GM19468 (cell line): Measurements from ENCODE around the gene MAD2L1BP.

Experiments used
- ATAC-seq: cut with Tn5 transposase; IDR thresholded peaks from one replicate; pipeline ENCODE4 v1.9.1; 2021; ENCODE audit warnings: mild to moderate bottlenecking, moderate library complexity, moderate number of reproducible peaks; ENCODE audit not compliant: unreplicated experiment; ENCODE audit errors: extremely low read depth

MAD2L1BP gene

DNA sequence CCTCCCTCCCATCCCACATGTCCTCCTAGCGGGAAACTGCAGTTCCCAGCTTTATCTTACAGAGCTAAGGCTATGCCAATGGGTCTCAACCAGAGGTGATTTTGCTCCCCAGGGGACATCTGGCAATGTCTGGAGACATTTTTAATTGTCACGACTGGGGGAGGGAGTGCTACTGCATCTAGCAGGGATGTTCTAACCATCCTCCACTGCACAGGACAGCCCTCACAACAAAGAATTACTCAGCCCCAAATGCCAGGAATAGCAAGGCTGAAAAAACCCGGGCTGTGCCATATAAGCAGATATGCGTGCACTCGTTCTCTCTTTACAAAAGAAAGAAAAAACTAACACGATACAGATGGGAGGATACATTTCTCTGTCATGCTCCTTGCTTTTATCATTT lies 43.4 kb downstream of the MAD2L1BP start:
- no peak for ATAC-seq

DNA sequence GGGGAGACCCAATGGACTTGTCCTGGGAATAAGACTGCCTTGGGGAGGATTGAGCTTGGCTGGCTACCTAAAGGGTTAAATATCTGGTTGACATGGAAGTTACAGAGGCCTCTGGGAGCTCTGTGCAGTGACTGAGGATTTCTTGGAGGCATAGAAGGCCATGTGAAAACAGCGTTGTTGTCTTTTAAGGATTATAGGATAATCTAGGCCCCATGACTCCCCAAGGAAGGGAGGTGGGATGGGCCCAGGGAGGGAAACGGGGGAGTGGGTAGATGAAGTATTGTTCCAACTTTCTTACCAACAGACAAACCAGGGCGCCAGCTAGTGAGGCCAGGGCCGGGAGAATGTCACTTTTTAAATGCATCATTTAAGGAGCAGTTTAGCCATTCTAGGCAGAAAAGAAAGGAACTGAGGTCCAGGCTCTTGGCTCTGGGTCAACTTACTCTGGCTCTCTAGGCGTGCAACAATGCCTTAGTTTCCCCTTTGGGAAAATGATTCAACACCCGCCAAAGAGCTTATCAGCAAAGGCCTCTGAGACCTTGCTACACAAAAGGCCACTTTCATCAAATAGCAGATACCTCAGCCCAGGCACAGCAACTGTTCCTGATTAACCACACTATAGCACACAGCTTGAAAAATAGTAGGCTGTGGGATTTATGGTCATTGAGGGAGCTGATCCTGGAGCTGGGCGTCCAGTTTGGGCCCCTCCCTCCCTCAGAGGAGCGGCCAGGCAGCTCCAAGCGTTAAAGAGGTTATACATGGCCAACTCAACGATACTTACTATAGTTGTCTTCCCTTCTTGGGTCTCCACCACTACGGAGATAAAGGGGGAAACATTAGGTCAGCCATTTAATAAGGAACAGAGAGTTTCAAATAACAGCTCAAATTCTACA lies 44.9 kb downstream of the MAD2L1BP start:
- ATAC-seq, result no peak

DNA sequence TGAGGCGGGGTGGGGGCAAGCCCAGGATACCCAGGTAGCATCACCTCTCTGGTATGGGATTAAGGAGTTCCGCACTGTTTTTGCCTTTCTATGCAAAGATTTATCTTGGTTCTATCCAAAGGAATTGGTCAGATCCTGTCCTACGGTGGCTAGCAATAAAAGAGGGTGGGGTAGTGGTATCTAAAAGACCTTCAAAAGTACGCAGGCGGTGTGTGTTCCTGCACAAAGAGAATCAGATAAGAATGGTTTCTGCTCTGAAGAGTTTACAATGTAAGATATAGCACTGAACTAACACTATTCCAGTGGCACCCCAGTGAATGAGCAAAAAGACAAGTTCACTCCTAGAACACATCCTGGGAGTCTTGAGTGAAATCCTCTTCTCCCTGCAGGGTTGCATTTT lies 45.7 kb downstream of the MAD2L1BP start:
- ATAC-seq, result no peak

DNA sequence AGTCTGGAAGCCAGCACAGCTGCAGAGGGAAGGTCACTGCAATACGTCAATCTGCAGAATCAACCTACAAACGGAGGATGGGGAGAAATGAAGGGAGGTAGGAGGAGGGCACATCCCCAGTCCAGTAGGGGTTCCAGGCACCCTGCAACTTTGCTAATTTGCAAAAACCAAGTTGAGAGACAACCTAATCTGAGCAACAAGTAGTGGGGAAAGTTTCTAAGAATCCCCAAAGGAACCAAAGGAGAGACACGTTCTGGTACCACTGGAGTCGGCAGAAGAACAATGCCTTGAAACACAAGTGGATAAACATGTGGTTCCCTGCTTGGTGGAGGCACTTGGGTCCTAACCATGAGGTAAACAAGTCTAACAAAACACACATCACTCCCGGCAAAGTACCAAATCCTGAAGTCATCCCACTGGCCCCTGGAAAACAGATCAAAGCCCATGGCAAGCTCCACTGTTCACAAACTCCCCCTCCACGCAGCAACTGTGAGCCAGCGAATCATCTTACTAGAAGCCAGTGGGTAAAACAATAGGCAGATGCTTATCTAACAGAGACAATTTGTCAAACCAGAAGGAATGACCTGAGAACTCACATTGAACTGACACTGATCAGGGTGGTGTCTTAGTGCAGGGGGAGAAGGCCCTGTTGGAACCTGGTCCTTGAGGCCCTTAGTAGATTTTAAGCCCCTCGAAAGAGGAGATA lies 47.2 kb downstream of the MAD2L1BP start:
- ATAC-seq, result no peak

DNA sequence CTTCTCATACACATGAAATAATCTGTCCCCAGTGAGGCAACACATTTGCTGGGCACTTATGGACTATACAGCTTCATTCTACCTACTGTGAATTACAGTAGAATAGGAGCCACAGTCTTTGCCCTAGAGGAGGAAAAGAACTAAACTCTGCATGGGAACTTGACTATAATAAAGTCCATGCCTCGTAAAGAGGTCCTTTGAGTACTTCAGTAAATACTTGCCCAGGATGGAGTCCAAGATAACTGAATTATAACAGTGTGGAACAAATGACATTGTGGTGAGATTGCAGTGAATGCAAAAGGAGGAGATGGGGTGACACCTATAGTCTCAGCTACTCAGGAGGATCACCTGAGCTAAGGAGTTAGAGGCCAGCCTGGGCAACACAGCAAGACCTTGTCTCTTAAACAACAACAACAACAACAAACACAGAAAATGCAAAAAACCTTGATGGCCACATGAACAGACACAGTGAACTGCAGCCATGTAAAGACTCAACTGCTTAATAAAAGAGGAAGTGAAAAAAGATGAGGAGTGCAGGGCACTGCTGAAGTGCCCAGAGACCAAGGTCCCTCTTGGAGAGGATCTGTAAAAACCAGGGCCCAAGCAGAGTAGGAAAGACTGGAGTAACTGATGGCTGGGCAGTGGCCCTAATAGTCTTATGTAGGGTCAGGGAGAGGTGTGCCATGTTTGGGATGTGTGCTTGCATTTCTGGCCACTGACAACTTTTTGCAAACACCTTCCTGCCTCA lies 48.2 kb downstream of the MAD2L1BP start:
- no peak for ATAC-seq

DNA sequence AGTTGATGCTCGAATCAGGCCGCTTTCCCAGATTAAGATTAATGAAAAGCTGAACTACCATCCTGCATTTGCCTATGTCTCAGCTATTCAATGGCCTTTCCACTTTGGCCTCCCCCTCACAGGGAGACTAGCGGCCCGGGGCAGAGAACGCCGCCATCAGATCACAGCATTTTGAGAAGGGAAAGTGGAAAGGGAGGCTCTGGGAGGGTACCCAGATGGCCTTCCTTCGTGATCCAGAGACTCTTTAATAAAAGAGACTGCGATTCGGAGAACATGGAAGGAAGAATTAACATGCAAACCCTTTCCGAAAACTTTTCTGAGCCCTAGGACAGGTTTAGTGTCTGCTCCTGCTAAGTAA lies 51.4 kb downstream of the MAD2L1BP start:
- no peak for ATAC-seq

DNA sequence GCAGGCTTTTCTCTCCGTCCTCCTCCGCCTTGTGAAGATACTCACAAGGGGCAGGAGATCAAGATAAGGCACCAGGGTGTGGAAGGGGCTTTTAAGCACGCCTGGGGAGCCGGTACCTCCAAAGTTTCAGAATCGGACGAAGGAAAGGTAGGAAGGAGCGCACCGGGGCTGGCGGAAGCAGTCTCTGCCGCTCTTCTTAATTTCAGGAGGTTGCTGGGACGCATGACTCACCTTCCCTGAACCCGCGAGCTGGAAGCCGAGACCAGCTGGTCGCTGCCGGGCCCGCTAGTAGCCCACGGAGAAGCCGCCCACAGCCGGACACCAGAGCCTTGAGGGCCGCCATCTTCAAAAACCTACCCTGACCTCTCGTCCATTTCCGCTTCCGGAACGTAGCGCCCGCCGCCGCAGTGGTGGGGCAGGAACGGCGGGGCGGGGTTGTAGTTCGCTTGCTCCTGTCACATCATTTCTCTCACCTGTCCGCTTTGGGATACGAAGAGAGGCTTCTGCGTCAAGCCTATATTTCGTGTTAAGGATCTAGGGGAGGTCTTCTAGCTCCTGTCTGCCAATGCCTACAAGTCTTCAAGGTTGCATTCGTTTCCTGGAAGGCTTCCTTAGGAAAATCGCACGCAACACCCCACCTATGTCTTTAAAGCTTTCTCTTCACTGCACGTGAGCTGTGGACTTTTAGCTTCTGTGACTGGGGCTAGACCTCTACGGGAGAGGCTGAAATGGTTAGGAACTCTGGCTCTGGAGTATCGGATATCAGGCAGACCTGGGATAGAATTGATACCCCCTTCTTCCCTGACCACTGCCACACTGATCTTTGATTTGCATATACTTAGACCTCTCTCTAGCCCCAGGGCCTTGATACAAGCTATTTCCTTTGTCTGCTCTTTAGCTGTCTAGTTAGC lies 52.1 kb downstream of the MAD2L1BP start, which contains the start of gene MRPS18A:
Gene MRPS18A (minus strand): TSS at position 355 of the 911 bp plus-strand sequence. CDS start 12 bp downstream, at position 343.
- peak; percentile 19 for ATAC-seq

DNA sequence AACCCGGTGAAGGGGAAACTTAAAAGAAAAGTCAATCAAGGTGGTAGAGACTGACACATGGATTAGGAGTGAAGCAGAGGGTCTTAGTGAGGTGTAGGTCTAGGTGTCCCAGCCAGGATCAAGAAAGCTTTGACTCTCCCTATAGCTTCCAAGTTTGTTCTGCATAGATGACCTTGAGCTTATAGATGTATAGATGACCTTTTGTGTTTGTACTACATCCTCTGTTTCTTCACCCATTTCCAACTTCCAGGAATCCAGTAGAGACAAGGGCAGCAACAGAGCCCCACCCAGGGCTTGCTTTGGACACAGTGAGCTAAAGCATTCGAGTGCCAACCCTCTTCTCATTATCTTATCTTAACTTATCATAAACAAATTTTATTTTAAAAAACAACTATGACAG lies 53.8 kb downstream of the MAD2L1BP start:
- no peak for ATAC-seq
